ENCODE measurements around the gene GNG11. TPM values are rescaled to one million over a fixed set of nuclear protein-coding genes. Genes with fewer than 3 reads are reported as not detected.

Gene GNG11
- total RNA-seq, 1 experiment from 2014 or later: 7.0 TPM

GRCh38 chr7:93890464-93891068, 31.0 kb upstream of the GNG11 start, which contains the start of gene TFPI2:
Gene TFPI2 (minus strand): TSS chr7:93890753. CDS start chr7:93890678, 75 bp downstream.
- DNase-seq (ENCODE audit: low read depth, low spot score): no peak
- Histone ChIP-seq H3K4me3 (ENCODE audit: low read depth in 2 of 2, low read length in 2 of 2) (peak within 1 kb of the TSS; percentile 37 to 49), H3K36me3 (ENCODE audit: control insufficient read depth, insufficient read depth, low read length) (no peaks in the 10 kb centered on the region), H3K4me1 (ENCODE audit: control insufficient read depth, insufficient read depth, low read length) (no peaks in the 10 kb centered on the region), H3K27ac (ENCODE audit: low read length) (no peak within 1 kb of the TSS), H3K27me3 (ENCODE audit: control insufficient read depth, insufficient read depth, low read length) (peaks cover 4% of the 10 kb centered on the region), H3K9me3 (ENCODE audit: control insufficient read depth, insufficient read depth, low read depth, low read length) (no peaks in the 10 kb centered on the region)
- BruUV-seq (replicated peaks): no TSS peak
- peak; percentile 83 for ATAC-seq
- intact Hi-C loops (cut with micrococcal nuclease; ENCODE audit: unreplicated experiment): no loop called here
- in situ Hi-C loops (cut with HindIII; ENCODE audit: low pct_unique_long_range_greater_than_20kb, low sequenced_read_pairs): no loop called here
- ChIA-PET CTCF (no interaction called here), POLR2A (no interaction called here)
- TF ChIP-seq POLR2AphosphoS5 (IDR thresholded peaks at IDR 0.05; ENCODE audit: low read depth, low read length): no peak
- TF ChIP-seq SIN3A (IDR thresholded peaks at IDR 0.05; ENCODE audit: borderline replicate concordance, insufficient read depth, low read depth, low read length): no peak
- no peak for TF ChIP-seq TCF7L2 (IDR thresholded peaks at IDR 0.05; ENCODE audit: low read depth, low read length)
- TF ChIP-seq CTCF (IDR thresholded peaks at IDR 0.05): peak; percentile 16; the same call in 1 of the 2 replicates
- TF ChIP-seq REST (IDR thresholded peaks at IDR 0.05; ENCODE audit: insufficient read depth in 1 of 2, low read depth in 2 of 2, low read length in 1 of 2): no peak

GRCh38 chr7:93894426-93894825, 27.1 kb upstream of the GNG11 start:
- DNase-seq (ENCODE audit: low read depth, low spot score) (no peak), ATAC-seq (no peak)
- H3K27ac ChIP-seq (ENCODE audit: low read length): no peak overlapping the region
- H3K4me3 ChIP-seq (ENCODE audit: low read depth in 2 of 2, low read length in 2 of 2): no peak overlapping the region
- H3K27me3 ChIP-seq (ENCODE audit: control insufficient read depth, insufficient read depth, low read length): peaks cover 7% of the 10 kb centered on the region
- H3K9me3 ChIP-seq (ENCODE audit: control insufficient read depth, insufficient read depth, low read depth, low read length): no peaks in the 10 kb centered on the region
- no peaks in the 10 kb centered on the region for H3K4me1 ChIP-seq (ENCODE audit: control insufficient read depth, insufficient read depth, low read length)
- ChIA-PET POLR2A (no interaction called here), CTCF (no interaction called here)
- BruUV-seq (replicated peaks): no TSS peak
- intact Hi-C loops (cut with micrococcal nuclease; ENCODE audit: unreplicated experiment): no loop called here
- no peaks in the 10 kb centered on the region for H3K36me3 ChIP-seq (ENCODE audit: control insufficient read depth, insufficient read depth, low read length)
- in situ Hi-C loops (cut with HindIII; ENCODE audit: low pct_unique_long_range_greater_than_20kb, low sequenced_read_pairs): no loop called here
- TF ChIP-seq REST (IDR thresholded peaks at IDR 0.05; ENCODE audit: insufficient read depth in 1 of 2, low read depth in 2 of 2, low read length in 1 of 2) (no peak), TCF7L2 (IDR thresholded peaks at IDR 0.05; ENCODE audit: low read depth, low read length) (no peak), CTCF (IDR thresholded peaks at IDR 0.05) (no peak), POLR2AphosphoS5 (IDR thresholded peaks at IDR 0.05; ENCODE audit: low read depth, low read length) (no peak), SIN3A (IDR thresholded peaks at IDR 0.05; ENCODE audit: borderline replicate concordance, insufficient read depth, low read depth, low read length) (no peak)
